H9 (cell line): Measurements from ENCODE around the gene MTA3. TPM values are rescaled to one million over a fixed set of nuclear protein-coding genes. Genes with fewer than 3 reads are reported as not detected.
A peak's percentile ranks its signal among the peaks of the same experiment; 100 is the strongest.
"Not testable (repeated sequence)": the region's sequence is repeated elsewhere in the genome, so short reads cannot be mapped to it uniquely, and the experiment has no call there.

ENCODE experiments used
- DNase-seq: peaks from one replicate; pipeline ENCODE4 v3.0.0-alpha.2; 2017
- H2AFZ ChIP-seq: one replicate; pipeline ENCODE4 v1.6.1; 2013; ENCODE audit warnings: mild to moderate bottlenecking, low read length, control low read depth, moderate library complexity
- H2AK5ac ChIP-seq: 2 replicates; pipeline ENCODE4 v1.6.1; 2013; ENCODE audit warnings: low read length, control low read depth, mixed read lengths; ENCODE audit not compliant: insufficient read length
- H2BK120ac ChIP-seq: one replicate; pipeline ENCODE4 v1.6.1; 2013; ENCODE audit warnings: low read depth, mild to moderate bottlenecking, low read length, control low read depth, inconsistent platforms; ENCODE audit not compliant: poor library complexity, severe bottlenecking
- H2BK12ac ChIP-seq: 2 replicates; pipeline ENCODE4 v1.6.1; 2013; ENCODE audit warnings: low read length, control low read depth, mixed read lengths, low read depth; ENCODE audit not compliant: insufficient read length
- H2BK15ac ChIP-seq: 2 replicates; pipeline ENCODE4 v1.6.1; 2013; ENCODE audit warnings: low read depth, low read length, control low read depth
- H2BK20ac ChIP-seq: one replicate; pipeline ENCODE4 v1.6.1; 2013; ENCODE audit warnings: low read depth, mild to moderate bottlenecking, low read length, control low read depth, inconsistent platforms; ENCODE audit not compliant: poor library complexity, severe bottlenecking
- H2BK5ac ChIP-seq: 2 replicates; pipeline ENCODE4 v1.6.1; 2013; ENCODE audit warnings: low read length, control low read depth, mixed read lengths; ENCODE audit not compliant: insufficient read length
- H3K14ac ChIP-seq: 2 replicates; pipeline ENCODE4 v1.6.1; 2013; ENCODE audit warnings: low read length, control low read depth; ENCODE audit not compliant: insufficient read depth
- H3K18ac ChIP-seq: 2 replicates; pipeline ENCODE4 v1.6.1; 2013; ENCODE audit warnings: low read depth, mild to moderate bottlenecking, mixed read lengths, low read length, control low read depth; ENCODE audit not compliant: insufficient read length
- H3K23ac ChIP-seq: 2 replicates; pipeline ENCODE4 v1.6.1; 2013; ENCODE audit warnings: low read length, control low read depth, mixed read lengths, low read depth; ENCODE audit not compliant: insufficient read length
- H3K23me2 ChIP-seq: 2 replicates; pipeline ENCODE4 v1.6.1; 2013; ENCODE audit warnings: low read depth, mild to moderate bottlenecking, mixed read lengths, low read length, control low read depth; ENCODE audit not compliant: insufficient read length, poor library complexity, severe bottlenecking
- H3K27ac ChIP-seq: 2 replicates; pipeline ENCODE4 v1.5.1; 2013; ENCODE audit warnings: low read length, control low read depth, mixed read lengths, low read depth; ENCODE audit not compliant: insufficient read length
- H3K27me3 ChIP-seq: 2 replicates; pipeline ENCODE4 v1.6.1; 2013; ENCODE audit warnings: low read length, control low read depth, inconsistent platforms; ENCODE audit not compliant: insufficient read depth
- H3K4ac ChIP-seq: 2 replicates; pipeline ENCODE4 v1.6.1; 2013; ENCODE audit warnings: low read depth, mild to moderate bottlenecking, control low read depth, inconsistent platforms, low read length, moderate library complexity
- H3K4me1 ChIP-seq: 2 replicates; pipeline ENCODE4 v1.6.1; 2013; ENCODE audit warnings: low read length, control low read depth, inconsistent platforms; ENCODE audit not compliant: insufficient read depth
- H3K4me2 ChIP-seq: 2 replicates; pipeline ENCODE4 v1.6.1; 2013; ENCODE audit warnings: low read length, control low read depth, mixed read lengths; ENCODE audit not compliant: insufficient read length, insufficient read depth
- H3K56ac ChIP-seq: 2 replicates; pipeline ENCODE4 v1.6.1; 2013; ENCODE audit warnings: low read depth, mild to moderate bottlenecking, mixed read lengths, low read length, control low read depth; ENCODE audit not compliant: insufficient read length
- H3K79me1 ChIP-seq: 2 replicates; pipeline ENCODE4 v1.6.1; 2013; ENCODE audit warnings: low read depth, mild to moderate bottlenecking, moderate library complexity, low read length, control low read depth, inconsistent platforms; ENCODE audit not compliant: insufficient read depth, poor library complexity, severe bottlenecking
- H3K79me2 ChIP-seq: 2 replicates; pipeline ENCODE4 v1.6.1; 2013; ENCODE audit warnings: low read length, control low read depth, inconsistent platforms; ENCODE audit not compliant: insufficient read depth
- H3K9ac ChIP-seq: 2 replicates; pipeline ENCODE4 v1.6.1; 2013; ENCODE audit warnings: low read length, control low read depth, mixed read lengths; ENCODE audit not compliant: insufficient read length; ENCODE audit errors: extremely low read depth
- H3K9me3 ChIP-seq: one replicate; pipeline ENCODE4 v1.6.1; 2013; ENCODE audit warnings: low read depth, low read length, inconsistent platforms; ENCODE audit not compliant: control insufficient read depth
- H3T11ph ChIP-seq: one replicate; pipeline ENCODE4 v1.6.1; 2013; ENCODE audit warnings: mild to moderate bottlenecking, low read length, control low read depth, inconsistent platforms
- H4K20me1 ChIP-seq: one replicate; pipeline ENCODE4 v1.6.1; 2013; ENCODE audit not compliant: control insufficient read depth, insufficient read length, insufficient read depth
- H4K5ac ChIP-seq: 2 replicates; pipeline ENCODE4 v1.6.1; 2013; ENCODE audit warnings: low read depth, mild to moderate bottlenecking, mixed read lengths, low read length, control low read depth; ENCODE audit not compliant: insufficient read length
- H4K8ac ChIP-seq: replicated peaks from 2 replicates; pipeline ENCODE4 v1.6.1; 2013; ENCODE audit warnings: low read length, control low read depth, mixed read lengths, low read depth; ENCODE audit not compliant: insufficient read length
- H4K91ac ChIP-seq: 2 replicates; pipeline ENCODE4 v1.6.1; 2013; ENCODE audit warnings: low read depth, mild to moderate bottlenecking, moderate library complexity, mixed read lengths, low read length, control low read depth; ENCODE audit not compliant: insufficient read length
- H3K27ac Mint-ChIP-seq, 3 experiments: 2 replicates in 2 of 3; 3 replicates in 1 of 3; pipeline ENCODE4 v1.8.0; 2020 to 2021; ENCODE audit warnings: mixed read lengths in 3 of 3, mild to moderate bottlenecking in 1 of 3, moderate library complexity in 1 of 3
- H3K27me3 Mint-ChIP-seq: 2 replicates; pipeline ENCODE4 v1.8.0; 2021; ENCODE audit warnings: low read depth, mild to moderate bottlenecking, moderate library complexity, mixed read lengths
- H3K36me3 Mint-ChIP-seq, 3 experiments: 2 replicates in 2 of 3; 3 replicates in 1 of 3; pipeline ENCODE4 v1.8.0; 2020 to 2021; ENCODE audit warnings: low read depth in 3 of 3, mixed read lengths in 3 of 3; ENCODE audit not compliant: insufficient read depth in 1 of 3
- H3K4me1 Mint-ChIP-seq, 2 experiments: 2 replicates each; pipeline ENCODE4 v1.8.0; 2020; ENCODE audit warnings: mixed read lengths in 2 of 2
- H3K4me3 Mint-ChIP-seq, 2 experiments: 2 replicates in 1 of 2; 3 replicates in 1 of 2; pipeline ENCODE4 v1.8.0; 2020 to 2021; ENCODE audit warnings: mild to moderate bottlenecking in 2 of 2, mixed read lengths in 2 of 2, moderate library complexity in 1 of 2
- H3K9me3 Mint-ChIP-seq, 2 experiments: 2 replicates in 1 of 2; 3 replicates in 1 of 2; pipeline ENCODE4 v1.8.0; 2020; ENCODE audit warnings: mild to moderate bottlenecking in 2 of 2, mixed read lengths in 2 of 2, moderate library complexity in 1 of 2
- WGBS: extraction: QIAGEN DNeasy Blood & Tissue Kit; methylation state at CpG from one replicate; pipeline ENCODE4 v1.1.7; 2013; ENCODE audit warnings: missing lambda C conversion rate, low lambda C conversion rate, mixed read lengths; ENCODE audit not compliant: insufficient read length; ENCODE audit errors: extremely low coverage; 5-methylcytosine and 5-hydroxymethylcytosine counted together
- total RNA-seq: library from RNA; stranded (reverse); gene quantifications from 2 replicates; pipeline ENCODE4 v1.2.1, GENCODE V29; 2021
- TF ChIP-seq, protein P1 (sequence below): fragments of 200-600 bp; sonication (generic); conservative IDR thresholded peaks from 3 replicates; pipeline ENCODE4 v1.8.0; 2021; ENCODE audit warnings: antibody characterized with exemption, mild to moderate bottlenecking

MTA3 gene
- total RNA-seq, 1 experiment from 2014 or later: 253 TPM

GRCh38 chr2:42558827-42559226 is 9.6 kb upstream of the MTA3 start:
- no peak overlapping the region for H2BK15ac ChIP-seq
- peaks cover 9% of the 10 kb centered on the region; the same call in 1 of the 2 replicates for H3K4me1 ChIP-seq
- H2BK120ac ChIP-seq: no peak overlapping the region
- H2AK5ac ChIP-seq: no peak overlapping the region
- H3K27ac ChIP-seq: no peak overlapping the region
- no peaks in the 10 kb centered on the region for H3K79me2 ChIP-seq
- H3K23me2 ChIP-seq: no peaks in the 10 kb centered on the region
- no peak overlapping the region for H3K14ac ChIP-seq
- H4K91ac ChIP-seq: no peak overlapping the region
- no peak overlapping the region for H3K18ac ChIP-seq
- Mint-ChIP-seq H3K27ac (peak overlapping the region; percentile 9 to 67 (median 41); a peak in 5 of 7 replicates), H3K9me3 (peaks cover 2 to 4% of the 10 kb centered on the region in 2 experiments; a peak in 2 of 5 replicates), H3K4me1 (peaks cover 42 to 43% of the 10 kb centered on the region in 2 experiments), H3K27me3 (no peaks in the 10 kb centered on the region), H3K36me3 (peaks cover 0 to 3% (median 0%) of the 10 kb centered on the region in 3 experiments; a peak in 2 of 7 replicates), H3K4me3 (no peak overlapping the region)
- H3K9me3 ChIP-seq: no peaks in the 10 kb centered on the region
- TF ChIP-seq, protein P1, sequence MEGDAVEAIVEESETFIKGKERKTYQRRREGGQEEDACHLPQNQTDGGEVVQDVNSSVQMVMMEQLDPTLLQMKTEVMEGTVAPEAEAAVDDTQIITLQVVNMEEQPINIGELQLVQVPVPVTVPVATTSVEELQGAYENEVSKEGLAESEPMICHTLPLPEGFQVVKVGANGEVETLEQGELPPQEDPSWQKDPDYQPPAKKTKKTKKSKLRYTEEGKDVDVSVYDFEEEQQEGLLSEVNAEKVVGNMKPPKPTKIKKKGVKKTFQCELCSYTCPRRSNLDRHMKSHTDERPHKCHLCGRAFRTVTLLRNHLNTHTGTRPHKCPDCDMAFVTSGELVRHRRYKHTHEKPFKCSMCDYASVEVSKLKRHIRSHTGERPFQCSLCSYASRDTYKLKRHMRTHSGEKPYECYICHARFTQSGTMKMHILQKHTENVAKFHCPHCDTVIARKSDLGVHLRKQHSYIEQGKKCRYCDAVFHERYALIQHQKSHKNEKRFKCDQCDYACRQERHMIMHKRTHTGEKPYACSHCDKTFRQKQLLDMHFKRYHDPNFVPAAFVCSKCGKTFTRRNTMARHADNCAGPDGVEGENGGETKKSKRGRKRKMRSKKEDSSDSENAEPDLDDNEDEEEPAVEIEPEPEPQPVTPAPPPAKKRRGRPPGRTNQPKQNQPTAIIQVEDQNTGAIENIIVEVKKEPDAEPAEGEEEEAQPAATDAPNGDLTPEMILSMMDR: peak; percentile 19; the same call in 2 of the 3 replicates
- no peak overlapping the region for H3K4me2 ChIP-seq
- DNase-seq: no peak
- no peak overlapping the region for H3K9ac ChIP-seq
- H2BK20ac ChIP-seq: no peak overlapping the region
- H3K79me1 ChIP-seq: no peaks in the 10 kb centered on the region
- H3K23ac ChIP-seq: no peak overlapping the region
- no peaks in the 10 kb centered on the region for H4K20me1 ChIP-seq
- H2AFZ ChIP-seq: no peak overlapping the region
- no peak overlapping the region for H2BK12ac ChIP-seq
- H2BK5ac ChIP-seq: no peak overlapping the region
- H4K8ac ChIP-seq: no peak overlapping the region
- no peak overlapping the region for H3K4ac ChIP-seq
- no peak overlapping the region for H4K5ac ChIP-seq
- no peak overlapping the region for H3T11ph ChIP-seq
- H3K27me3 ChIP-seq: no peaks in the 10 kb centered on the region
- no peak overlapping the region for H3K56ac ChIP-seq
- no CpG with 5 or more reads among the region's 3 CpGs for WGBS

DNA sequence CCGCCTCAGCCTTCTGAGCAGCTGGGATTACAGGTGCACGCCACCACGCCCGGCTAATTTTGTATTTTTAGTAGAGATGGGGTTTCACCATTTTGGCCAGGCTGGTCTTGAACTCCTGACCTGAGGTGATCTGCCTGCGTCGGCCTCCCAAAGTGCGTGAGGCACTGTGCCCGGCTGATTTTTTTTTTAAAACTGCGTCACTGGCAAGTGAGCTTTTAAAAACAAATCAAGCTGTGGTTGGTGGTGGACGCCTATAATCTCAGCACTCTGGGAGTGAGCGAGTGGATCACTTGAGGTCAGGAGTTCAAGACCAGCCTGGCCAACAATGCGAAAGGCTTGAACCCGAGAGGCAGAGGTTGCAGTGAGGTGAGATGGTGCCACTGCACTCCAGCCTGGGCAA is 8.3 kb upstream of the MTA3 start:
- H3K4me1 ChIP-seq, H4K8ac ChIP-seq, H3K4me2 ChIP-seq, H2BK5ac ChIP-seq, H3K27ac ChIP-seq, H3K27ac Mint-ChIP-seq, H4K91ac ChIP-seq, H2AFZ ChIP-seq, H3K4me3 Mint-ChIP-seq, H2AK5ac ChIP-seq, H2BK20ac ChIP-seq, H2BK12ac ChIP-seq, H3K23me2 ChIP-seq, H3K79me2 ChIP-seq, DNase-seq, H2BK15ac ChIP-seq, H2BK120ac ChIP-seq, H3K9ac ChIP-seq, H3K36me3 Mint-ChIP-seq, H3K4ac ChIP-seq, H3K14ac ChIP-seq, H3K9me3 ChIP-seq, H3K9me3 Mint-ChIP-seq, H3T11ph ChIP-seq, H3K79me1 ChIP-seq, H3K27me3 Mint-ChIP-seq, H3K27me3 ChIP-seq, H4K20me1 ChIP-seq, H3K18ac ChIP-seq, H3K56ac ChIP-seq, H3K23ac ChIP-seq, H4K5ac ChIP-seq: not testable (repeated sequence)
- no CpG with 5 or more reads among the region's 13 CpGs for WGBS
- peaks cover 30 to 31% of the 10 kb centered on the region in 2 experiments for H3K4me1 Mint-ChIP-seq
